HepG2 (cell line): ENCODE results near the gene ATP6V0D1. TPM values are rescaled to one million over a fixed set of nuclear protein-coding genes. Genes with fewer than 3 reads are reported as not detected.

Source experiments
- EHMT2 ChIP-seq: fragments of 200-600 bp; sonication (generic); IDR thresholded peaks from 2 replicates; pipeline ENCODE4 v1.7.0; 2017; ENCODE audit warnings: antibody characterized with exemption, low read depth, low read length, borderline replicate concordance
- NAIF1 ChIP-seq: sonication (generic); formaldehyde crosslinking; IDR thresholded peaks from 2 replicates; pipeline ENCODE4 v1.5.0; 2020; ENCODE audit warnings: mild to moderate bottlenecking, missing genetic modification reagents, borderline replicate concordance
- NFE2L1 ChIP-seq: sonication (generic); formaldehyde crosslinking; IDR thresholded peaks from 2 replicates; pipeline ENCODE4 v1.4.0; 2020; ENCODE audit warnings: missing genetic modification reagents, mild to moderate bottlenecking, borderline replicate concordance
- PRPF4 ChIP-seq: fragments of 200-400 bp; formaldehyde crosslinking; IDR thresholded peaks from 2 replicates; pipeline ENCODE4 v1.6.1; 2016; ENCODE audit warnings: low read length, low read depth; ENCODE audit not compliant: poor library complexity, severe bottlenecking
- RBFOX2 ChIP-seq: fragments of 200-400 bp; formaldehyde crosslinking; IDR thresholded peaks from 2 replicates; pipeline ENCODE4 v1.6.1; 2017; ENCODE audit warnings: low read depth, mild to moderate bottlenecking, low read length
- ZNF225 ChIP-seq: sonication (generic); formaldehyde crosslinking; IDR thresholded peaks from 2 replicates; pipeline ENCODE4 v1.4.0; 2020; ENCODE audit warnings: mild to moderate bottlenecking, missing genetic modification reagents
- ZNF441 ChIP-seq: sonication (generic); formaldehyde crosslinking; IDR thresholded peaks from 2 replicates; pipeline ENCODE4 v1.7.0; 2021; ENCODE audit warnings: missing genetic modification reagents, borderline replicate concordance
- ZNF83 ChIP-seq: sonication (generic); formaldehyde crosslinking; IDR thresholded peaks from 2 replicates; pipeline ENCODE4 v1.4.0; 2020; ENCODE audit warnings: missing genetic modification reagents, mild to moderate bottlenecking, borderline replicate concordance
- polyA plus RNA-seq, 8 experiments: library from polyadenylated mRNA; depleted of rRNA in 3 of 8; stranded (reverse) in 7 of 8; unstranded in 1 of 8; fragments of >200 nt; fragmentation: Illumina TruSeq in 4 of 8; extraction: Trizol in 4 of 8; gene quantifications; 2 replicates each; pipeline versions ENCODE4 v1.2.1 to v1.2.3, GENCODE V29; 2011 to 2016; ENCODE audit warnings: low read depth in 4 of 8, missing spikeins in 1 of 8, mixed read lengths in 1 of 8; ENCODE audit not compliant: insufficient read depth in 1 of 8
- total RNA-seq, 5 experiments: library from RNA; depleted of rRNA; stranded (reverse); fragments of >200 nt; fragmentation: Illumina TruSeq; extraction: Trizol; gene quantifications; 2 replicates each; pipeline ENCODE4 v1.2.3, GENCODE V29; 2016; ENCODE audit warnings: low read depth in 1 of 5
- TF ChIP-seq, protein P1 (sequence below): sonication (generic); formaldehyde crosslinking; IDR thresholded peaks from 2 replicates; pipeline ENCODE4 v1.5.0; 2020; ENCODE audit warnings: mild to moderate bottlenecking, missing genetic modification reagents
- TF ChIP-seq, protein P2 (sequence below): sonication (generic); formaldehyde crosslinking; IDR thresholded peaks from one replicate; pipeline ENCODE4 v1.5.1; 2020; ENCODE audit warnings: mild to moderate bottlenecking, missing genetic modification reagents; ENCODE audit errors: not compliant biosample characterization
- TF ChIP-seq, protein P3 (sequence below): sonication (generic); formaldehyde crosslinking; IDR thresholded peaks from 2 replicates; pipeline ENCODE4 v1.8.0; 2023; ENCODE audit warnings: mild to moderate bottlenecking, missing genetic modification reagents
- TF ChIP-seq, protein P4 (sequence below): sonication (generic); formaldehyde crosslinking; IDR thresholded peaks from 2 replicates; pipeline ENCODE4 v1.4.0; 2020; ENCODE audit warnings: missing genetic modification reagents
- TF ChIP-seq, protein P5 (sequence below): sonication (generic); formaldehyde crosslinking; IDR thresholded peaks from 2 replicates; pipeline ENCODE4 v1.4.0; 2020; ENCODE audit warnings: missing genetic modification reagents

The ATP6V0D1 gene
- total and polyA plus RNA-seq, 2 of the 13 experiments (the other 11 are each of a cell fraction or from before 2014, with no cell fraction given) = 51.1 to 61.3 TPM

DNA sequence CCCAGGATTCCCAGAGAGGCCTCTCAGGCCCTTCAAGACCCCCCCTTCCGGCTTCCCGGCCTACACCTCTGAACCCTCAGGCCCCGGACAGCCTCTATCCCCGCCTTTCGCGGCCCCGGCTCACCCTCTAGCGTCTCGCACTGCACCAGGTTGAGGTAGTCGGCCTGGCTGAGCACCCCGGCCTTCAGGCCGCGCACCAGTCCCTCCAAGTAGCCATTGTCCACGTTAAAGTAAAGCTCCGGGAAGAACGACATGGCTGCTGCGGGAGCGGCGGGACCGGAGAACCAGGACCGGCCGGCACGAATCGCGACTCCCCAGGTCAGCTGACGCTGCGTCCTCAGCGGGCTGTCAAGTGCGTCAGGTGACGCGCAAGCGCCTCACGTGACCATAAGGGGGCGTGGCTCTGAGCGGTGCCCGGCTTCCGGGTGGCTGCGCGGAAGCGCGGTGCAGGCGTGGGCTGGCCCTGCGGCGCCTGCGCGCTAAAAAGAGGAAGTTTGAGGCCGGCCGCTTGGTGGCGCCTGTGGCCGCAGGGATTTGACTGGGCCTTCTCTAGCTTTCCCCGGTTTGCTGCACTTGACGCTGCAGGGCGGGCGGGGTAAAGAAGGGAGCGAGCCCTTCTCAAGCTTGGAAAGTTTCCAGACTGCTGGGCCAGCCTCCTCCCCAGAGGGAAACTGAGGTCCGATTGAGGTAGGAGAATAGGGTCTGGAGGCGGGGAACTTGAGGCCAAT is at the start of gene ATP6V0D1 (continued):
- TF ChIP-seq ZNF441 (CRISPR knock-in tag) = 0 out of 2 replicates have a peak, but pooled peaks have one; percentile 14
- no peak for TF ChIP-seq PRPF4
- TF ChIP-seq NAIF1 (CRISPR knock-in tag) = 0 out of 2 replicates have a peak, but pooled peaks have one; percentile 46
- TF ChIP-seq, protein P1, sequence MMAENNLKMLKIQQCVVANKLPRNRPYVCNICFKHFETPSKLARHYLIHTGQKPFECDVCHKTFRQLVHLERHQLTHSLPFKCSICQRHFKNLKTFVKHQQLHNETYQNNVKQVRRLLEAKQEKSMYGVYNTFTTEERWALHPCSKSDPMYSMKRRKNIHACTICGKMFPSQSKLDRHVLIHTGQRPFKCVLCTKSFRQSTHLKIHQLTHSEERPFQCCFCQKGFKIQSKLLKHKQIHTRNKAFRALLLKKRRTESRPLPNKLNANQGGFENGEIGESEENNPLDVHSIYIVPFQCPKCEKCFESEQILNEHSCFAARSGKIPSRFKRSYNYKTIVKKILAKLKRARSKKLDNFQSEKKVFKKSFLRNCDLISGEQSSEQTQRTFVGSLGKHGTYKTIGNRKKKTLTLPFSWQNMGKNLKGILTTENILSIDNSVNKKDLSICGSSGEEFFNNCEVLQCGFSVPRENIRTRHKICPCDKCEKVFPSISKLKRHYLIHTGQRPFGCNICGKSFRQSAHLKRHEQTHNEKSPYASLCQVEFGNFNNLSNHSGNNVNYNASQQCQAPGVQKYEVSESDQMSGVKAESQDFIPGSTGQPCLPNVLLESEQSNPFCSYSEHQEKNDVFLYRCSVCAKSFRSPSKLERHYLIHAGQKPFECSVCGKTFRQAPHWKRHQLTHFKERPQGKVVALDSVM (CRISPR knock-in tag) = peak; percentile 28; the same call in 1 of the 2 replicates
- peak; percentile 98; the same call in 1 of the 2 replicates for TF ChIP-seq ZNF225 (CRISPR knock-in tag)
- TF ChIP-seq NFE2L1 = 0 out of 2 replicates have a peak, but pooled peaks have one; percentile 65
- TF ChIP-seq, protein P2, sequence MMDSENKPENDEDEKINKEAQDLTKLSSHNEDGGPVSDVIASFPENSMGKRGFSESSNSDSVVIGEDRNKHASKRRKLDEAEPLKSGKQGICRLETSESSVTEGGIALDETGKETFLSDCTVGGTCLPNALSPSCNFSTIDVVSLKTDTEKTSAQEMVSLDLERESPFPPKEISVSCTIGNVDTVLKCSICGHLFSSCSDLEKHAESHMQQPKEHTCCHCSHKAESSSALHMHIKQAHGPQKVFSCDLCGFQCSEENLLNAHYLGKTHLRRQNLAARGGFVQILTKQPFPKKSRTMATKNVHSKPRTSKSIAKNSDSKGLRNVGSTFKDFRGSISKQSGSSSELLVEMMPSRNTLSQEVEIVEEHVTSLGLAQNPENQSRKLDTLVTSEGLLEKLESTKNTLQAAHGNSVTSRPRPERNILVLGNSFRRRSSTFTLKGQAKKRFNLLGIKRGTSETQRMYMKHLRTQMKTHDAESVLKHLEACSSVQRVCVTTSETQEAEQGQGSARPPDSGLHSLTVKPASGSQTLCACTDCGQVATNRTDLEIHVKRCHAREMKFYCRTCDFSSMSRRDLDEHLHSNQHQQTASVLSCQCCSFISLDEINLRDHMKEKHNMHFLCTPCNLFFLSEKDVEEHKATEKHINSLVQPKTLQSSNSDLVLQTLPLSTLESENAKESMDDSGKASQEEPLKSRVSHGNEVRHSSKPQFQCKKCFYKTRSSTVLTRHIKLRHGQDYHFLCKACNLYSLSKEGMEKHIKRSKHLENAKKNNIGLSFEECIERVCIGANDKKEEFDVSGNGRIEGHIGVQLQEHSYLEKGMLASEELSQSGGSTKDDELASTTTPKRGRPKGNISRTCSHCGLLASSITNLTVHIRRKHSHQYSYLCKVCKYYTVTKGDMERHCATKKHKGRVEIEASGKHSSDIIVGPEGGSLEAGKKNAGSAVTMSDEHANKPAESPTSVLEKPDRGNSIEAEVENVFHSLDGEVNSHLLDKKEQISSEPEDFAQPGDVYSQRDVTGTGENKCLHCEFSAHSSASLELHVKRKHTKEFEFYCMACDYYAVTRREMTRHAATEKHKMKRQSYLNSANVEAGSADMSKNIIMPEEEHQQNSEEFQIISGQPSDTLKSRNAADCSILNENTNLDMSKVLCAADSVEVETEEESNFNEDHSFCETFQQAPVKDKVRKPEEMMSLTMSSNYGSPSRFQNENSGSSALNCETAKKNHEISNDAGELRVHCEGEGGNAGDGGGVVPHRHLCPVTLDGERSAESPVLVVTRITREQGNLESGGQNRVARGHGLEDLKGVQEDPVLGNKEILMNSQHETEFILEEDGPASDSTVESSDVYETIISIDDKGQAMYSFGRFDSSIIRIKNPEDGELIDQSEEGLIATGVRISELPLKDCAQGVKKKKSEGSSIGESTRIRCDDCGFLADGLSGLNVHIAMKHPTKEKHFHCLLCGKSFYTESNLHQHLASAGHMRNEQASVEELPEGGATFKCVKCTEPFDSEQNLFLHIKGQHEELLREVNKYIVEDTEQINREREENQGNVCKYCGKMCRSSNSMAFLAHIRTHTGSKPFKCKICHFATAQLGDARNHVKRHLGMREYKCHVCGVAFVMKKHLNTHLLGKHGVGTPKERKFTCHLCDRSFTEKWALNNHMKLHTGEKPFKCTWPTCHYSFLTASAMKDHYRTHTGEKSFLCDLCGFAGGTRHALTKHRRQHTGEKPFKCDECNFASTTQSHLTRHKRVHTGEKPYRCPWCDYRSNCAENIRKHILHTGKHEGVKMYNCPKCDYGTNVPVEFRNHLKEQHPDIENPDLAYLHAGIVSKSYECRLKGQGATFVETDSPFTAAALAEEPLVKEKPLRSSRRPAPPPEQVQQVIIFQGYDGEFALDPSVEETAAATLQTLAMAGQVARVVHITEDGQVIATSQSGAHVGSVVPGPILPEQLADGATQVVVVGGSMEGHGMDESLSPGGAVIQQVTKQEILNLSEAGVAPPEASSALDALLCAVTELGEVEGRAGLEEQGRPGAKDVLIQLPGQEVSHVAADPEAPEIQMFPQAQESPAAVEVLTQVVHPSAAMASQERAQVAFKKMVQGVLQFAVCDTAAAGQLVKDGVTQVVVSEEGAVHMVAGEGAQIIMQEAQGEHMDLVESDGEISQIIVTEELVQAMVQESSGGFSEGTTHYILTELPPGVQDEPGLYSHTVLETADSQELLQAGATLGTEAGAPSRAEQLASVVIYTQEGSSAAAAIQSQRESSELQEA (CRISPR knock-in tag) = peak; percentile 28
- TF ChIP-seq, protein P3, sequence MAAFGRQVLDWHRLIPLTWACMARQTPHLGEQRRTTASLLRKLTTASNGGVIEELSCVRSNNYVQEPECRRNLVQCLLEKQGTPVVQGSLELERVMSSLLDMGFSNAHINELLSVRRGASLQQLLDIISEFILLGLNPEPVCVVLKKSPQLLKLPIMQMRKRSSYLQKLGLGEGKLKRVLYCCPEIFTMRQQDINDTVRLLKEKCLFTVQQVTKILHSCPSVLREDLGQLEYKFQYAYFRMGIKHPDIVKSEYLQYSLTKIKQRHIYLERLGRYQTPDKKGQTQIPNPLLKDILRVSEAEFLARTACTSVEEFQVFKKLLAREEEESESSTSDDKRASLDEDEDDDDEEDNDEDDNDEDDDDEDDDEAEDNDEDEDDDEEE (CRISPR knock-in tag) = peak; percentile 87
- peak; percentile 94 for TF ChIP-seq RBFOX2
- TF ChIP-seq EHMT2 = no peak
- TF ChIP-seq ZNF83 (CRISPR knock-in tag) = no peak; the same call in 1 of the 2 replicates
- TF ChIP-seq, protein P4, sequence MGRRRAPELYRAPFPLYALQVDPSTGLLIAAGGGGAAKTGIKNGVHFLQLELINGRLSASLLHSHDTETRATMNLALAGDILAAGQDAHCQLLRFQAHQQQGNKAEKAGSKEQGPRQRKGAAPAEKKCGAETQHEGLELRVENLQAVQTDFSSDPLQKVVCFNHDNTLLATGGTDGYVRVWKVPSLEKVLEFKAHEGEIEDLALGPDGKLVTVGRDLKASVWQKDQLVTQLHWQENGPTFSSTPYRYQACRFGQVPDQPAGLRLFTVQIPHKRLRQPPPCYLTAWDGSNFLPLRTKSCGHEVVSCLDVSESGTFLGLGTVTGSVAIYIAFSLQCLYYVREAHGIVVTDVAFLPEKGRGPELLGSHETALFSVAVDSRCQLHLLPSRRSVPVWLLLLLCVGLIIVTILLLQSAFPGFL (CRISPR knock-in tag) = no peak
- TF ChIP-seq, protein P5, sequence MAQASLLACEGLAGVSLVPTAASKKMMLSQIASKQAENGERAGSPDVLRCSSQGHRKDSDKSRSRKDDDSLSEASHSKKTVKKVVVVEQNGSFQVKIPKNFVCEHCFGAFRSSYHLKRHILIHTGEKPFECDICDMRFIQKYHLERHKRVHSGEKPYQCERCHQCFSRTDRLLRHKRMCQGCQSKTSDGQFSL (CRISPR knock-in tag) = peak; percentile 78
